ENCODE measurements around the gene PSEN2.
"Not testable (repeated sequence)": the region's sequence is repeated elsewhere in the genome, so short reads cannot be mapped to it uniquely, and the experiment has no call there.

Gene PSEN2

GRCh38 chr1:226826479-226827261 lies 43.7 kb upstream of the PSEN2 start:
- H3K4me3 ChIP-seq (ENCODE audit: low read depth, low read length), result no peak overlapping the region
- TF ChIP-seq CTCF (IDR thresholded peaks at IDR 0.05; ENCODE audit: low read depth, low read length), result no peak

GRCh38 chr1:226827458-226827857 lies 43.0 kb upstream of the PSEN2 start:
- TF ChIP-seq CTCF (IDR thresholded peaks at IDR 0.05; ENCODE audit: low read depth, low read length), result no peak
- H3K4me3 ChIP-seq (ENCODE audit: low read depth, low read length), result no peak overlapping the region

GRCh38 chr1:226827968-226828513 lies 42.4 kb upstream of the PSEN2 start:
- TF ChIP-seq CTCF (IDR thresholded peaks at IDR 0.05; ENCODE audit: low read depth, low read length), result peak; percentile 93

GRCh38 chr1:226829105-226829504 lies 41.3 kb upstream of the PSEN2 start:
- no peak for TF ChIP-seq CTCF (IDR thresholded peaks at IDR 0.05; ENCODE audit: low read depth, low read length)

More at GRCh38 chr1:226827968-226828513, 42.4 kb upstream of the PSEN2 start:
- H3K4me3 ChIP-seq (ENCODE audit: low read depth, low read length), result no peak overlapping the region

GRCh38 chr1:226831953-226832352 lies 38.5 kb upstream of the PSEN2 start:
- TF ChIP-seq CTCF (IDR thresholded peaks at IDR 0.05; ENCODE audit: low read depth, low read length), result no peak
- H3K4me3 ChIP-seq (ENCODE audit: low read depth, low read length), result no peak overlapping the region

More at GRCh38 chr1:226829105-226829504, 41.3 kb upstream of the PSEN2 start:
- no peak overlapping the region for H3K4me3 ChIP-seq (ENCODE audit: low read depth, low read length)

GRCh38 chr1:226832613-226833012 lies 37.8 kb upstream of the PSEN2 start:
- no peak overlapping the region for H3K4me3 ChIP-seq (ENCODE audit: low read depth, low read length)
- no peak for TF ChIP-seq CTCF (IDR thresholded peaks at IDR 0.05; ENCODE audit: low read depth, low read length)

- H3K4me3 ChIP-seq (ENCODE audit: low read depth, low read length), result not testable (repeated sequence)
These were observed 36.2 kb upstream of the PSEN2 start for GRCh38 chr1:226834179-226834578.

- H3K4me3 ChIP-seq (ENCODE audit: low read depth, low read length), result not testable (repeated sequence)
These were observed 35.0 kb upstream of the PSEN2 start for GRCh38 chr1:226835396-226835795.

- H3K4me3 ChIP-seq (ENCODE audit: low read depth, low read length), result not testable (repeated sequence)
These were observed 32.5 kb upstream of the PSEN2 start for GRCh38 chr1:226837966-226838365.

Measured in WI38 (cell line).